Osteocyte (in vitro differentiated cells): ENCODE measurements around the gene MAP2K6. TPM values are rescaled to one million over a fixed set of nuclear protein-coding genes. Genes with fewer than 3 reads are reported as not detected.

Source experiments
- DNase-seq: peaks from one replicate; pipeline ENCODE4 v3.0.0; 2021; ENCODE audit warnings: mixed read lengths; ENCODE audit not compliant: unreplicated experiment; ENCODE audit errors: extremely low spot score
- H3K27ac Mint-ChIP-seq: one replicate; pipeline ENCODE4 v1.8.0; 2021; ENCODE audit warnings: mild to moderate bottlenecking, mixed read lengths; ENCODE audit not compliant: unreplicated experiment
- H3K27me3 Mint-ChIP-seq: one replicate; pipeline ENCODE4 v1.8.0; 2021; ENCODE audit warnings: mixed read lengths; ENCODE audit not compliant: unreplicated experiment
- H3K36me3 Mint-ChIP-seq: one replicate; pipeline ENCODE4 v1.8.0; 2021; ENCODE audit warnings: mixed read lengths; ENCODE audit not compliant: unreplicated experiment
- H3K4me1 Mint-ChIP-seq: one replicate; pipeline ENCODE4 v1.8.0; 2021; ENCODE audit warnings: mixed read lengths; ENCODE audit not compliant: unreplicated experiment
- H3K4me3 Mint-ChIP-seq: one replicate; pipeline ENCODE4 v1.8.0; 2021; ENCODE audit warnings: mild to moderate bottlenecking, moderate library complexity, mixed read lengths; ENCODE audit not compliant: unreplicated experiment
- H3K9me3 Mint-ChIP-seq: one replicate; pipeline ENCODE4 v1.8.0; 2021; ENCODE audit warnings: mixed read lengths; ENCODE audit not compliant: unreplicated experiment
- CTCF ChIP-seq: fragments of 200-600 bp; sonication (generic); IDR thresholded peaks from 2 replicates; pipeline ENCODE4 v1.5.0; 2021; ENCODE audit warnings: antibody characterized with exemption, mild to moderate bottlenecking, moderate library complexity
- total RNA-seq: library from RNA; stranded (reverse); gene quantifications from 2 replicates; pipeline ENCODE4 v1.2.1, GENCODE V29; 2021

MAP2K6 gene
- total RNA-seq, 1 donor from 2014 or later: 2.8 TPM

- no peak for TF ChIP-seq CTCF
- Mint-ChIP-seq H3K9me3 (no peaks in the 10 kb centered on the region), H3K27ac (no peak overlapping the region), H3K27me3 (no peaks in the 10 kb centered on the region), H3K4me3 (no peak overlapping the region), H3K4me1 (peaks cover 3% of the 10 kb centered on the region), H3K36me3 (peaks cover 2% of the 10 kb centered on the region)
- no peak for DNase-seq
Measured at GRCh38 chr17:69528035-69528434, 113.5 kb downstream of the MAP2K6 start.

- H3K27me3 Mint-ChIP-seq: no peaks in the 10 kb centered on the region
- no peaks in the 10 kb centered on the region for H3K4me1 Mint-ChIP-seq
- no peak for TF ChIP-seq CTCF
- DNase-seq: no peak
- no peak overlapping the region for H3K27ac Mint-ChIP-seq
- no peaks in the 10 kb centered on the region for H3K9me3 Mint-ChIP-seq
- H3K4me3 Mint-ChIP-seq: no peak overlapping the region
- H3K36me3 Mint-ChIP-seq: peaks cover 10% of the 10 kb centered on the region
Measured at GRCh38 chr17:69533481-69534234, 119.2 kb downstream of the MAP2K6 start.

GRCh38 chr17:69534235-69534621, 119.7 kb downstream of the MAP2K6 start:
- H3K27ac Mint-ChIP-seq: no peak overlapping the region
- H3K9me3 Mint-ChIP-seq: no peaks in the 10 kb centered on the region
- TF ChIP-seq CTCF: no peak
- H3K27me3 Mint-ChIP-seq: no peaks in the 10 kb centered on the region
- H3K4me3 Mint-ChIP-seq: no peak overlapping the region
- DNase-seq: no peak
- H3K4me1 Mint-ChIP-seq: peaks cover under 1% of the 10 kb centered on the region
- peaks cover 10% of the 10 kb centered on the region for H3K36me3 Mint-ChIP-seq

GRCh38 chr17:69535016-69535570, 120.6 kb downstream of the MAP2K6 start:
- no peak for DNase-seq
- Mint-ChIP-seq H3K9me3 (no peaks in the 10 kb centered on the region), H3K4me1 (peaks cover 9% of the 10 kb centered on the region), H3K36me3 (peaks cover 10% of the 10 kb centered on the region), H3K27ac (no peak overlapping the region), H3K27me3 (no peaks in the 10 kb centered on the region), H3K4me3 (no peak overlapping the region)
- TF ChIP-seq CTCF: no peak

- no peak overlapping the region for H3K4me3 Mint-ChIP-seq
- H3K4me1 Mint-ChIP-seq: peaks cover 14% of the 10 kb centered on the region
- H3K36me3 Mint-ChIP-seq: peaks cover 7% of the 10 kb centered on the region
- no peak for DNase-seq
- no peak overlapping the region for H3K27ac Mint-ChIP-seq
- H3K9me3 Mint-ChIP-seq: no peaks in the 10 kb centered on the region
- no peaks in the 10 kb centered on the region for H3K27me3 Mint-ChIP-seq
- TF ChIP-seq CTCF: no peak
Measured at GRCh38 chr17:69538795-69539194, 124.3 kb downstream of the MAP2K6 start.
